Esophagus muscularis mucosa (tissue), 4 donors: Measurements from ENCODE around the gene ACSL5.

ENCODE experiments used
- CTCF ChIP-seq, 3 experiments: fragments of 200-600 bp in 2 of 3; fragments of 450-650 bp in 1 of 3; sonication (generic) in 2 of 3; IDR thresholded peaks; one replicate each; pipeline ENCODE4 v1.5.1; 2017 to 2019; ENCODE audit warnings: antibody characterized with exemption in 3 of 3, mild to moderate bottlenecking in 2 of 3, moderate library complexity in 1 of 3
- EP300 ChIP-seq: sonication (generic); formaldehyde crosslinking; IDR thresholded peaks from one replicate; pipeline ENCODE4 v1.6.1; 2017; ENCODE audit warnings: antibody characterized with exemption
- POLR2A ChIP-seq: fragments of 450-650 bp; IDR thresholded peaks from one replicate; pipeline ENCODE4 v1.6.1; 2017; ENCODE audit warnings: antibody characterized with exemption, moderate library complexity, mild to moderate bottlenecking, low read depth
- POLR2AphosphoS5 ChIP-seq, 2 donors: sonication (generic); formaldehyde crosslinking; IDR thresholded peaks; one replicate each; pipeline ENCODE4 v1.6.1; 2017; ENCODE audit warnings: antibody characterized with exemption in 2 of 2

GRCh38 chr10:112335111-112335867 lies 38.6 kb upstream of the ACSL5 start:
- TF ChIP-seq POLR2AphosphoS5 (IDR thresholded peaks at IDR 0.05) (no peak), CTCF (IDR thresholded peaks at IDR 0.05) (no peak), POLR2A (no peak), EP300 (no peak)
